Glomerular visceral epithelial cell (primary cell): ENCODE results near the gene PDE5A.

ENCODE experiments used
- DNase-seq: peaks from one replicate; pipeline ENCODE4 v3.0.0-alpha.2; 2016; ENCODE audit errors: extremely low spot score

Gene PDE5A

GRCh38 chr4:119521268-119521667 lies 107.3 kb downstream of the PDE5A start:
- no peak for DNase-seq

- DNase-seq: no peak
Measured at GRCh38 chr4:119518915-119519410, 109.6 kb downstream of the PDE5A start.

- DNase-seq: no peak
Measured at GRCh38 chr4:119518230-119518892, 110.2 kb downstream of the PDE5A start.

DNA sequence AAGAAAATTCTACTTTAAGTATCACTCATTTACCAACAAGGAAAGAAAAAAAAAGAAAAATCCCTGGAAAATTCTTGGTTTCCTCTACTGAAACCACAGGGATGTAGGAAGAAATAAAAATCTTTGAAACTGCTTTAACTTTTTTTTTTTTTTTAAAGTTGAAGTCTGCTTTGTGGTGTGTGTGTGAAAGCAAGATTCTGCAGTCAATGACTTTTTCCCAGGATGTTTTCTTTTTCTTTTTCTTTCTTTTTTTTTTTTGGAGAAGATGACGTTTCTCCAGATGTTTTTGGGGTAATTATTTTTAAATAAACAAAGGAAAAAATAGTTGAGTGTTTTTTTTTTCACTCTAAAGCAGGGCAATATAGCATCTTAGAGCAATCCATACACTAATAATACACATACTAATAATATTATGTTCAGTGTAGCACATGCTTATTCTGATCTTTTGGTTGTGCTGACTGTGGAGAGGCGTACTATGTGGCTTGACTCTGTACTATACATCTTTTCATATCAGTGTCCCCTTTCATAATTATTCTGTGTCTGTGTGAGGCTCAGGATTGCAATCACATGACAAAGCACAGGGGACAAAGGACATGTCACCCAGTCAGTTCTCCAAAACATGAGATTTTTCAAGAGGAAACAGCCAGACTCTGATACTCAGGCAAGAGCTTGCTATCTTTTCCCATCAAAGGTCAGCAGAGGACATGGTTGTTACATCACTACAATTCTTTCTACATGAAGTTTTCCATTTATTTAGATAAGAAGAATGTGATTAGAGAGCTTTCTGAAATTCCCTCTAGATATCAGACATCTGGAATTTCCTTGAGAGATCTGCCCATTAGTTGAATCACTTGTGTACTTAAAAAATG lies 111.0 kb downstream of the PDE5A start:
- no peak for DNase-seq

GRCh38 chr4:119512398-119512797 lies 116.2 kb downstream of the PDE5A start:
- no peak for DNase-seq

DNA sequence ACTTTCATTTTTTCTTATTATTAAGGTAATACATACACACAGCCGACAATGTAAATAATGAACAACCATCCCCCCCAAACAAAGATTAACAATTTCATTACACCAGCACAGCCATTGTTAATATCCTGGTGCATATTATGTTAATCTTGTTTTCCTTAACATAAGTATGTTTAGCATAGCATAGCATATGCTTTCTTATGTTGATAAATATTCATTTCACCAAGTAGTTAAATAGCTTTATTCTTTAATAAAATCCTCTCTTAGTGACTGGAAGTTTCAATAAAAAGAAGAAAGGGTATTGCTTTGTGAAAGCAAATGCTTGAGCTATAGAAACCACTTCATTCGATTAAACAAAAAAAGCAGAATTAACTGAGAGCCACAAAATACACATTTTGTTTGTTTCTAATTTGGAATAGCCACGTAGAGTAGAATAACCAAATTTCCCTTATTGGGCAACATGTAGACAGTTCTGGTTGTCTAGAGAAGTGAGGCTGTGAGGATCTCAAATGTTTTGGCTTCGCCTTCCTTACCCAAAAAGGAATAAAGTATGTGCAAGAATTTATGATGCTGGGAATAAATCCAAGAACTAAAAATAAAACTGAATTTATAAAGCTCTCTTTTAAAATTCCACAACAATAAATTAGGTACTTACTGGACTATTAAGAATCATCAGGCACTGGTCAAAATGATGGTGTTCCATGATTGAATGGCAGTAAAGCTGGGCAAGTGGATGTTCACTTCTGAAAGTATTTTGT lies 118.0 kb downstream of the PDE5A start:
- DNase-seq: no peak

DNA sequence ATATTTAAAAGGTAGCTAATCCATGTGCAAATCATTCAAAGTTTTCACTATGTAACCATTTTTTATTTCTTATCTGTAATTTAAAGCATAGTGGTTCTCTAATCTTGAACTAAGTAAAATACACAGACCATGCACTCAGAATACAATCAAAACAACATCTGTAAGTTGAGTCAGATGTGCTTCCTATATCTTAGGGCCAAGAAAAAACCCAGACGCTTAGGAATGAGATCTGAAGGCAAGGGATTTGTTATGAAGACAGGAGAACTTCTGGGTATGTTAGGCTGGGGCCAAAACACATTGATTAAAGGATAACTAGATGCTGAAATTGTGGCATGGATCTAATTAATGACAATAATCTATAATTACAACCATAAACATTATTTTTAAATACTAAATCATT lies 120.3 kb downstream of the PDE5A start:
- no peak for DNase-seq

- DNase-seq: no peak
Measured at GRCh38 chr4:119506806-119507205, 121.8 kb downstream of the PDE5A start.

- DNase-seq: no peak
Measured at GRCh38 chr4:119504616-119505015, 124.0 kb downstream of the PDE5A start.

DNA sequence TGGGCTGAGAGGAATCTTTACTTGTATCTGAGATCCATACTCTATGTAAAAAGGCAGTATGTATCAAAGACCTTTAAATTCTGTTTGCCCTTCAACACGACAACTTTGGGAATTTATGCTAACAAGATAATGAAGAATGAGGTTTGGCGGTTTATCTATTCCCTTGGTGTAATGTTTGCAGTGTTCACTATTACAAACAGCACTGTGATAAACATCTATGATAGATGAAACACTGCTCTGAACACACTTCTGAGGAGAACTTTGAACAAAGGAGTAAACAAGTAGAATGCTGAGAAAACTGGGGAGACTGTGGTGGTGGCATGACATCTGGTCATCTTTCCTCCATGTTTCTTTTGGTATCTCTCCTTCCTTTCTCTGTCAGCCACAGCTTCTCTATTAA lies 126.9 kb downstream of the PDE5A start:
- no peak for DNase-seq

- DNase-seq: no peak
Measured at GRCh38 chr4:119498527-119498926, 130.1 kb downstream of the PDE5A start.

DNA sequence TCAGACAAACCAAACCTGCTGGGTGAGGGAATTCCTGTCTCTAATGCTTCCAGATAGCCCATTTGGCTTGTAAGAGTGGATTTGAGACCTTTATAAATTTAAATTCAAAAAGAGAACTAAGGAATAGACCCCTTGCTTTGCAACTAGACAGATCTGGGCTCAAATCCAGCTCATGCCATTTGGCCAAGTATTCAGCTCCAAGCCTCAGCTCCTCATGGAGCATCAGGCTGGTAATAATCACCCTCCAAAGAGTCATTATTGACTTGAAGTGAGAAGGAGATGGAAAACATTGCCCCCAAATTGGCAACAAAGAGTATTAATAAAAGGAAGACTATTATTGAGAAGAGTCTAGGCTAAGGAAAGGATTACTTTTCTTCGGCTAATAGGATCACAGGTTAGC lies 134.7 kb downstream of the PDE5A start:
- DNase-seq: no peak

GRCh38 chr4:119493419-119493818 lies 135.2 kb downstream of the PDE5A start:
- no peak for DNase-seq

DNA sequence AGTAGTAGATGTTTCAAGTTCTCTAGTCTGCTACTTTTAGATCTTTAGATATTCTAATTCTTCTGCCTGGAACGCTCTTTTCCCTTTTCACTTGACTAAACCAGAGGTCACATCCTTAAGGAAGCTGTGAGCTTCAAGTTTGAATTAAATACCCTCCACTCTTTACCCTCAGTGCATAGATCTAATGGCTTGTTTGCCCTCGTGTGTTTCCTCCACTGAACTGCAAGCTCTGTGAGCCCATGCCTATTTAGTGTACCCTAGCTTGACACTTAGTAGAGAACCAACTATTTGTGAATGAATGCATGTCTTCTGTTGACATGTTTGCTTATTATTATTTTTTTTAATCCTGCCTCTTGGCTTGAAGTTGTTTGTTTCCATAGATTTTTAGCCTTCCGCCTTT lies 138.3 kb downstream of the PDE5A start:
- DNase-seq: peak; percentile 27

DNA sequence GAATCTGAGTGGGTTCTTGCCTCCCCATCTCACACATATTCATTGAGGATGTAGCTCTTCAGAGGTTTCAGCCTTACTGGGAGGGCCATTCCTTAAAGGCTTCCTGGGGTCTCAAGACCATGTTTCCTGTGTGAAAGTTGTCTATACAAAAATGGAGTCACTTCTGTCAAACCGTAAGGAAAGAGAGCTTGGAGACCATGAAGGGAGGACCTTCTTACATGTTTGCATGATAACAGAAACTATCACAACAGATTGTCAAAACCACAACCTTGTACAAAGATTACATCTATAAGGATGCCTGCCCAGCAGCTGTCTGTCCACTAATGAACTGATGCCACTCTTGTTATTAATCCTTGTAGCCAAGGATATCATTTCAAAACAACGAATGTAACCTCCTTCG lies 139.3 kb downstream of the PDE5A start:
- DNase-seq: no peak

DNA sequence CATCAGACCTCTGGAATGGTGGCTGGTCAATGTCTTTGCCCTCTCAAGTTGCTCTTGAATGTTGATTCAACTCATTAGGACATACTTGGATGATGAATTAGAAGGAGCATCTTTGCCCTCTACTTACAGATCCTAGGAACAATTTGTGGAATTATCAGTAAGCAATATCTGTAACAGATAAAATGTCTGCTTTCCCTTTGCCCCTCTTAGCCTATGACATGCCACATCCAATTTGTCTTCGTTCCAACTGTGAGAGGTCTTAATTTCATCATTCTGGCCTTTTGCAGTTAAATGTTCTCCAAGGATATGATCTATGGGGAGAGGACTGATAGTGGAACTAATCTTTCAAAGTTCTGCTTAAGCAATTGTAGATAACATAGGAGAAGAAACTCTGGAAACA lies 148.3 kb downstream of the PDE5A start:
- DNase-seq: no peak

GRCh38 chr4:119479835-119480234 lies 148.8 kb downstream of the PDE5A start:
- DNase-seq: no peak

- no peak for DNase-seq
Measured at GRCh38 chr4:119479180-119479808, 149.3 kb downstream of the PDE5A start.

- peak; percentile 35 for DNase-seq
Measured at GRCh38 chr4:119478446-119479179, 150.0 kb downstream of the PDE5A start.

- DNase-seq: peak; percentile 22
Measured at GRCh38 chr4:119477412-119478053, 151.1 kb downstream of the PDE5A start.

GRCh38 chr4:119471259-119471658 lies 157.3 kb downstream of the PDE5A start:
- no peak for DNase-seq
